K562 (cell line): ENCODE data around the gene CYB5B. TPM values are rescaled to one million over a fixed set of nuclear protein-coding genes. Genes with fewer than 3 reads are reported as not detected.

Experiments used
- ATAC-seq: fragments of 200-7000 bp; cut with Tn5 transposase; 3 replicates; pipeline ENCODE4 v1.9.1; 2020; ENCODE audit warnings: moderate library complexity
- BruUV-seq: library from RNA; stranded (reverse); fragments of 400-500 nt; replicated peaks from 2 replicates; lab custom pipeline; 2021; lab: Mats Ljungman, UMichigan
- CTCF ChIA-PET: fragments of 300-600 bp; formaldehyde crosslinking; extraction: SDS; loops from one replicate; lab custom pipeline; 2021; ENCODE audit warnings: low intra/inter-chr PET ratio; lab: Yijun Ruan, JAX
- POLR2A ChIA-PET: fragments of 300-600, 350-650 bp; sonication (Branson Sonifier 250); formaldehyde crosslinking; extraction: SDS; loops from one replicate; lab custom pipeline; 2021; ENCODE audit warnings: antibody characterized with exemption, inconsistent platforms; lab: Yijun Ruan, JAX
- DNase-seq, 4 experiments: peaks; one replicate each; pipeline versions ENCODE4 v3.0.0 to v3.0.0-alpha.2; 2011 to 2018; ENCODE audit warnings: low spot score in 3 of 4, mixed read lengths in 3 of 4; ENCODE audit errors: extremely low read depth in 1 of 4
- FAIRE-seq: peaks from 2 replicates; lab custom pipeline; 2011; peaks lifted over from hg19 to GRCh38; lab: Jason Lieb, UNC
- H2AFZ ChIP-seq: 2 replicates; pipeline ENCODE4 v1.6.0; 2011; ENCODE audit warnings: low read depth, low read length, control low read depth, inconsistent platforms
- H3K27ac ChIP-seq: fragments of 200-600 bp; 3 replicates; pipeline ENCODE4 v1.8.0; 2011; ENCODE audit warnings: low read depth, mild to moderate bottlenecking, control low read depth, inconsistent platforms, low read length, moderate library complexity, mixed read lengths; ENCODE audit errors: extremely low read depth
- H3K27me3 ChIP-seq, 2 experiments: fragments of 300-600 bp in 1 of 2; 2 replicates in 1 of 2; 3 replicates in 1 of 2; pipeline versions ENCODE4 v1.6.0 to v1.8.0; 2011; ENCODE audit warnings: inconsistent platforms in 2 of 2, low read length in 2 of 2, mild to moderate bottlenecking in 1 of 2, mixed read lengths in 1 of 2, moderate library complexity in 1 of 2; ENCODE audit not compliant: control insufficient read depth in 2 of 2, insufficient read depth in 2 of 2
- H3K36me3 ChIP-seq: fragments of 300-600 bp; 3 replicates; pipeline ENCODE4 v1.8.0; 2011; ENCODE audit warnings: mild to moderate bottlenecking, low read length, inconsistent platforms; ENCODE audit not compliant: control insufficient read depth, insufficient read depth
- H3K4me1 ChIP-seq, 2 experiments: fragments of 200-600 bp in 1 of 2; replicated peaks in 1 of 2; 2 replicates in 1 of 2; 3 replicates in 1 of 2; pipeline versions ENCODE4 v1.5.1 to v1.8.0; 2011; ENCODE audit warnings: inconsistent platforms in 2 of 2, low read length in 2 of 2, mild to moderate bottlenecking in 1 of 2, mixed read lengths in 1 of 2, moderate library complexity in 1 of 2; ENCODE audit not compliant: control insufficient read depth in 2 of 2, insufficient read depth in 2 of 2
- H3K4me2 ChIP-seq: 2 replicates; pipeline ENCODE4 v1.6.1; 2011; ENCODE audit warnings: low read length, control low read depth, inconsistent platforms, mixed read lengths; ENCODE audit not compliant: insufficient read depth
- H3K4me3 ChIP-seq: fragments of 200-600 bp; sonication (generic), shearing (Covaris generic); 2 replicates; pipeline ENCODE4 v1.5.1; 2016; ENCODE audit warnings: control low read depth, inconsistent platforms
- H3K79me2 ChIP-seq: fragments of 200-600 bp; 3 replicates; pipeline ENCODE4 v1.8.0; 2011; ENCODE audit warnings: low read length, inconsistent platforms; ENCODE audit not compliant: control insufficient read depth, insufficient read depth
- H3K9ac ChIP-seq, 2 experiments: 2 replicates each; pipeline versions ENCODE4 v1.6.0 to v1.6.1; 2011; ENCODE audit warnings: low read depth in 2 of 2, low read length in 2 of 2, control low read depth in 1 of 2, inconsistent platforms in 1 of 2, mild to moderate bottlenecking in 1 of 2, mixed read lengths in 1 of 2; ENCODE audit not compliant: insufficient read depth in 1 of 2
- H3K9me1 ChIP-seq: one replicate; pipeline ENCODE4 v1.6.0; 2011; ENCODE audit warnings: inconsistent platforms, mild to moderate bottlenecking, low read length, moderate library complexity; ENCODE audit not compliant: control insufficient read depth, insufficient read depth
- H3K9me3 ChIP-seq: replicated peaks from 2 replicates; pipeline ENCODE4 v1.5.1; 2011; ENCODE audit warnings: low read depth, low read length, inconsistent platforms; ENCODE audit not compliant: control insufficient read depth, insufficient read depth
- H4K20me1 ChIP-seq: replicated peaks from 2 replicates; pipeline ENCODE4 v1.6.1; 2011; ENCODE audit warnings: low read length, inconsistent platforms, mixed read lengths; ENCODE audit not compliant: control insufficient read depth, insufficient read depth
- CC2D1A ChIP-seq: fragments of 450-650 bp; IDR thresholded peaks from 2 replicates; pipeline ENCODE4 v1.6.1; 2017; ENCODE audit warnings: mild to moderate bottlenecking
- ZFX ChIP-seq: sonication (generic); formaldehyde crosslinking; IDR thresholded peaks from 2 replicates; pipeline ENCODE4 v1.8.0; 2022; ENCODE audit warnings: mild to moderate bottlenecking, missing genetic modification reagents, moderate library complexity
- ZNF184 ChIP-seq: sonication (generic); formaldehyde crosslinking; IDR thresholded peaks from 2 replicates; pipeline ENCODE4 v1.5.0; 2020; ENCODE audit warnings: missing genetic modification reagents
- ZNF785 ChIP-seq: fragments of 250-450 bp; sonication (Bioruptor Pico); IDR thresholded peaks from 2 replicates; pipeline ENCODE4 v1.4.0; 2020; ENCODE audit warnings: mild to moderate bottlenecking
- WGBS: fragments of 100-300 bp; shearing (Covaris generic); methylation state at CpG from one replicate; pipeline ENCODE4 v1.1.6; 2016; ENCODE audit warnings: low coverage, mixed read lengths; ENCODE audit not compliant: insufficient coverage; ENCODE audit errors: missing lambda C conversion rate; 5-methylcytosine and 5-hydroxymethylcytosine counted together
- in situ Hi-C: fragments of 300-500 bp; cut with MboI; formaldehyde crosslinking; loops from 4 replicates; pipeline ENCODE4 v1.15.0; 2018; ENCODE audit warnings: inconsistent platforms, mixed read lengths
- intact Hi-C: fragments of 100-400 bp; cut with micrococcal nuclease; formaldehyde crosslinking; loops from 2 replicates; pipeline ENCODE4 v1.14.2; 2022
- polyA plus RNA-seq, 8 experiments: library from polyadenylated mRNA; depleted of rRNA in 4 of 8; stranded (reverse) in 5 of 8; unstranded in 3 of 8; fragments of >200 nt; fragmentation: Nextera tagmentation in 2 of 8; fragmentation: Illumina TruSeq in 1 of 8; extraction: Ambion mirVana in 2 of 8; extraction: Trizol in 1 of 8; gene quantifications; 2 replicates each; pipeline versions ENCODE4 v1.2.1 to v1.2.3, GENCODE V29; 2011 to 2014; ENCODE audit warnings: inconsistent platforms in 1 of 8, missing spikeins in 1 of 8
- total RNA-seq, 7 experiments: library from RNA; depleted of rRNA in 6 of 7; stranded (reverse); fragments of >200 nt in 6 of 7; fragmentation: Illumina TruSeq in 2 of 7; extraction: Trizol in 2 of 7; gene quantifications; 2 replicates each; pipeline versions ENCODE4 v1.2.1 to v1.2.3, GENCODE V29; 2011 to 2021; ENCODE audit warnings: low replicate concordance in 1 of 7
- TF ChIP-seq, protein P1 (sequence below): fragments of 250-450 bp; sonication (Bioruptor Pico); IDR thresholded peaks from 2 replicates; pipeline ENCODE4 v1.4.0; 2020

CYB5B gene
- total and polyA plus RNA-seq, 9 of the 15 experiments (the other 6 are each of a cell fraction or from before 2014, with no cell fraction given), result 29.9 to 274 (median 136) TPM

DNA sequence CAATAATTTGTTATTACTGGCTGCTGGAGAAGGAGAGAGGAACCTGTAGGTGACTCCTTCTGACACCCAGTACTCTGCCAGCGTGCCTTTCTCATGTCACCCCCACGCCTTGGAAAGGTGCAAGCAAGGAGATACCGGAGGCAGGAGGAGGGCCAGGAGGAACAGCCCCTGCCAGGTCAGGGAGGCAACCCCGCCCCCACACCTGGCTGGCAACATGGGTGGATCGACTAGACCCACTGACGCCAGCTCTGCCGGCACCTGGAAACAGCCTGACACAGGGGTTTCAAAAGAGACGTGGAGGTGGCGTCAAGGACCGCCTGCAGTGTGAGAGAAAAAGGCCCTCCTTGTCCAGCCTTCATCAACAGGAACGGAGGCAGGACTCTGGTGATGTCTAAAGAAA is 62.3 kb downstream of the CYB5B start:
- Histone ChIP-seq H2AFZ (peak overlapping the region; percentile 17), H3K79me2 (no peaks in the 10 kb centered on the region)
- CTCF ChIA-PET, result no interaction called here
- ATAC-seq (peak; percentile 40; the same call in 2 of the 3 replicates), FAIRE-seq (no peak)
- TF ChIP-seq ZNF184 (CRISPR knock-in tag), result peak; percentile 83
- no peak for TF ChIP-seq ZFX
- no peak for TF ChIP-seq CC2D1A
- no peak for TF ChIP-seq ZNF785 (CRISPR knock-in tag)
- TF ChIP-seq, protein P1, sequence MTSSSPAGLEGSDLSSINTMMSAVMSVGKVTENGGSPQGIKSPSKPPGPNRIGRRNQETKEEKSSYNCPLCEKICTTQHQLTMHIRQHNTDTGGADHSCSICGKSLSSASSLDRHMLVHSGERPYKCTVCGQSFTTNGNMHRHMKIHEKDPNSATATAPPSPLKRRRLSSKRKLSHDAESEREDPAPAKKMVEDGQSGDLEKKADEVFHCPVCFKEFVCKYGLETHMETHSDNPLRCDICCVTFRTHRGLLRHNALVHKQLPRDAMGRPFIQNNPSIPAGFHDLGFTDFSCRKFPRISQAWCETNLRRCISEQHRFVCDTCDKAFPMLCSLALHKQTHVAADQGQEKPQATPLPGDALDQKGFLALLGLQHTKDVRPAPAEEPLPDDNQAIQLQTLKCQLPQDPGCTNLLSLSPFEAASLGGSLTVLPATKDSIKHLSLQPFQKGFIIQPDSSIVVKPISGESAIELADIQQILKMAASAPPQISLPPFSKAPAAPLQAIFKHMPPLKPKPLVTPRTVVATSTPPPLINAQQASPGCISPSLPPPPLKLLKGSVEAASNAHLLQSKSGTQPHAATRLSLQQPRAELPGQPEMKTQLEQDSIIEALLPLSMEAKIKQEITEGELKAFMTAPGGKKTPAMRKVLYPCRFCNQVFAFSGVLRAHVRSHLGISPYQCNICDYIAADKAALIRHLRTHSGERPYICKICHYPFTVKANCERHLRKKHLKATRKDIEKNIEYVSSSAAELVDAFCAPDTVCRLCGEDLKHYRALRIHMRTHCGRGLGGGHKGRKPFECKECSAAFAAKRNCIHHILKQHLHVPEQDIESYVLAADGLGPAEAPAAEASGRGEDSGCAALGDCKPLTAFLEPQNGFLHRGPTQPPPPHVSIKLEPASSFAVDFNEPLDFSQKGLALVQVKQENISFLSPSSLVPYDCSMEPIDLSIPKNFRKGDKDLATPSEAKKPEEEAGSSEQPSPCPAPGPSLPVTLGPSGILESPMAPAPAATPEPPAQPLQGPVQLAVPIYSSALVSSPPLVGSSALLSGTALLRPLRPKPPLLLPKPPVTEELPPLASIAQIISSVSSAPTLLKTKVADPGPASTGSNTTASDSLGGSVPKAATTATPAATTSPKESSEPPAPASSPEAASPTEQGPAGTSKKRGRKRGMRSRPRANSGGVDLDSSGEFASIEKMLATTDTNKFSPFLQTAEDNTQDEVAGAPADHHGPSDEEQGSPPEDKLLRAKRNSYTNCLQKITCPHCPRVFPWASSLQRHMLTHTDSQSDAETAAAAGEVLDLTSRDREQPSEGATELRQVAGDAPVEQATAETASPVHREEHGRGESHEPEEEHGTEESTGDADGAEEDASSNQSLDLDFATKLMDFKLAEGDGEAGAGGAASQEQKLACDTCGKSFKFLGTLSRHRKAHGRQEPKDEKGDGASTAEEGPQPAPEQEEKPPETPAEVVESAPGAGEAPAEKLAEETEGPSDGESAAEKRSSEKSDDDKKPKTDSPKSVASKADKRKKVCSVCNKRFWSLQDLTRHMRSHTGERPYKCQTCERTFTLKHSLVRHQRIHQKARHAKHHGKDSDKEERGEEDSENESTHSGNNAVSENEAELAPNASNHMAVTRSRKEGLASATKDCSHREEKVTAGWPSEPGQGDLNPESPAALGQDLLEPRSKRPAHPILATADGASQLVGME (CRISPR knock-in tag), result no peak
- TF ChIP-seq, all 486 proteins: peak for 1
- no peak for DNase-seq
- 39% methylated on average over 10 of the region's 11 CpGs for WGBS
- Histone ChIP-seq H3K27ac (no peak overlapping the region), H4K20me1 (no peaks in the 10 kb centered on the region), H3K9me1 (no peaks in the 10 kb centered on the region), H3K4me2 (no peak overlapping the region), H3K36me3 (no peaks in the 10 kb centered on the region), H3K4me3 (no peak overlapping the region), H3K4me1 (peaks cover 7 to 17% of the 10 kb centered on the region in 2 experiments; a peak in 3 of 5 replicates), H3K9me3 (no peaks in the 10 kb centered on the region), H3K27me3 (no peaks in the 10 kb centered on the region), H3K9ac (peak overlapping the region in 1 of 2 experiments; percentile 82; a peak in 2 of 4 replicates)
- no TSS peak for BruUV-seq
- POLR2A ChIA-PET, result interaction anchor here (1.0 kb wide), 1 partner anchor 27 kb away, joined by 3 read pairs; no protein-coding TSS in a partner anchor
- intact Hi-C loops (no loop called here), in situ Hi-C loops (no loop called here)
